ENCODE data around the gene TSPEAR.

DNA sequence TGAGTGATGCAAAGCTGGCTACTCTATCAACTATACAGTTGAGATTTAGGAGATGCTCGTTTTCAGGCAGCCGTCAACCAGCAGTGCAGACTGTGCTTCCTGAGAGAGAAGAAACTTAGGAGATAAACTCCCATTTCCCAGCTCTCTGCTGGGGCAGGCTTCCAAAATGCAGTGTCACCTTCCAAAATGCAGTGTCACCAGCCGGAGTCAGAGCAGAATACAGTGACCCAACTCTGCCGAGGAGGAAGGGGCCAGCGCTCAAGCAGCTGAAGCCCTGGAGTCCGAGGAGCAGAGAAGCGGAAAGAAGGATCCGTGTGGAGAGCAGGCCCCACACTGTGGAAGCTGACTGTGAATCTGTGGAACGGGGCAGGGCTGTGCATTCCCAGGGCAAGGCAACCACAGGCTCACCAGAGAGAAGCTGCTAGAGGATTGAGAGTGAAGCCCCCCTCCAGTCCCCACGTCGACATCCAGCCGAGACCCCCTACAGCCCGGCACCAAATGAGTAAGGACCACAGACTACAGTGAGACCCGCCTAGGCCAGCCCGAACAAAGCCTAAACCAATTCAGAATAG lies 28.7 kb downstream of the TSPEAR start:
- TF ChIP-seq, protein P1, sequence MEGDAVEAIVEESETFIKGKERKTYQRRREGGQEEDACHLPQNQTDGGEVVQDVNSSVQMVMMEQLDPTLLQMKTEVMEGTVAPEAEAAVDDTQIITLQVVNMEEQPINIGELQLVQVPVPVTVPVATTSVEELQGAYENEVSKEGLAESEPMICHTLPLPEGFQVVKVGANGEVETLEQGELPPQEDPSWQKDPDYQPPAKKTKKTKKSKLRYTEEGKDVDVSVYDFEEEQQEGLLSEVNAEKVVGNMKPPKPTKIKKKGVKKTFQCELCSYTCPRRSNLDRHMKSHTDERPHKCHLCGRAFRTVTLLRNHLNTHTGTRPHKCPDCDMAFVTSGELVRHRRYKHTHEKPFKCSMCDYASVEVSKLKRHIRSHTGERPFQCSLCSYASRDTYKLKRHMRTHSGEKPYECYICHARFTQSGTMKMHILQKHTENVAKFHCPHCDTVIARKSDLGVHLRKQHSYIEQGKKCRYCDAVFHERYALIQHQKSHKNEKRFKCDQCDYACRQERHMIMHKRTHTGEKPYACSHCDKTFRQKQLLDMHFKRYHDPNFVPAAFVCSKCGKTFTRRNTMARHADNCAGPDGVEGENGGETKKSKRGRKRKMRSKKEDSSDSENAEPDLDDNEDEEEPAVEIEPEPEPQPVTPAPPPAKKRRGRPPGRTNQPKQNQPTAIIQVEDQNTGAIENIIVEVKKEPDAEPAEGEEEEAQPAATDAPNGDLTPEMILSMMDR (IDR thresholded peaks at IDR 0.05 in 4 of 5, conservative IDR thresholded peaks at IDR 0.05 in 1 of 5) = no peak
- no peak for TF ChIP-seq POLR2A (IDR thresholded peaks at IDR 0.05)

Measured in gastrocnemius medialis (tissue), 4 donors.